Activated B cell treated with CpG ODN at 0.5 μM for 24 hours (primary cell): Measurements from ENCODE around the gene ADCY10. TPM values are rescaled to one million over a fixed set of nuclear protein-coding genes. Genes with fewer than 3 reads are reported as not detected.

Experiments
- ATAC-seq: fragments of 200-7000 bp; cut with Tn5 transposase; one replicate; pipeline ENCODE4 v1.10.0; 2021; ENCODE audit warnings: low read depth, mild to moderate bottlenecking, moderate library complexity
- CTCF ChIA-PET: fragments of 350-600 bp; sonication (Branson Sonifier 250); formaldehyde crosslinking; loops from one replicate; lab custom pipeline; 2021; ENCODE audit warnings: antibody characterized with exemption; lab: Charles Lee
- POLR2A ChIA-PET: fragments of 350-600 bp; sonication (Branson Sonifier 250); formaldehyde crosslinking; loops from one replicate; lab custom pipeline; 2021; ENCODE audit warnings: antibody characterized with exemption; lab: Charles Lee
- DNase-seq: peaks from one replicate; pipeline ENCODE4 v3.0.0; 2022
- H3K27ac Mint-ChIP-seq: one replicate; pipeline ENCODE4 v1.8.0; 2020; ENCODE audit warnings: mixed read lengths
- H3K27me3 Mint-ChIP-seq: one replicate; pipeline ENCODE4 v1.8.0; 2021; ENCODE audit warnings: mixed read lengths
- H3K36me3 Mint-ChIP-seq: one replicate; pipeline ENCODE4 v1.8.0; 2021; ENCODE audit warnings: low read depth, mixed read lengths
- H3K4me1 Mint-ChIP-seq: one replicate; pipeline ENCODE4 v1.8.0; 2021; ENCODE audit warnings: mixed read lengths
- H3K4me3 Mint-ChIP-seq: one replicate; pipeline ENCODE4 v1.8.0; 2020; ENCODE audit warnings: mild to moderate bottlenecking, mixed read lengths
- H3K9me3 Mint-ChIP-seq: one replicate; pipeline ENCODE4 v1.8.0; 2020; ENCODE audit warnings: mixed read lengths
- CTCF ChIP-seq: fragments of 200-600 bp; IDR thresholded peaks from one replicate; pipeline ENCODE4 v1.8.0; 2022; ENCODE audit warnings: antibody characterized with exemption, mild to moderate bottlenecking
- intact Hi-C: fragments of 100-400 bp; cut with micrococcal nuclease; formaldehyde crosslinking; loops from one replicate; pipeline ENCODE4 v1.15.1; 2024
- total RNA-seq: library from RNA; stranded (reverse); gene quantifications from 2 replicates; pipeline ENCODE4 v1.2.3, GENCODE V29; 2022

The ADCY10 gene
- total RNA-seq, 1 donor from 2014 or later, result 0.20 TPM

GRCh38 chr1:167912294-167912693 lies 1.6 kb downstream of the ADCY10 start:
- ChIA-PET POLR2A (no interaction called here), CTCF (no interaction called here)
- no peak for TF ChIP-seq CTCF
- Mint-ChIP-seq H3K27me3 (peaks cover 6% of the 10 kb centered on the region), H3K27ac (no peak overlapping the region), H3K4me1 (no peaks in the 10 kb centered on the region), H3K9me3 (peaks cover 11% of the 10 kb centered on the region), H3K36me3 (peaks cover 19% of the 10 kb centered on the region), H3K4me3 (no peak overlapping the region)
- ATAC-seq (no peak), DNase-seq (no peak)
- intact Hi-C loops, result no loop called here

- DNase-seq (no peak), ATAC-seq (no peak)
- TF ChIP-seq CTCF, result no peak
- Mint-ChIP-seq H3K36me3 (peaks cover 12% of the 10 kb centered on the region), H3K27ac (no peak overlapping the region), H3K9me3 (peaks cover 11% of the 10 kb centered on the region), H3K27me3 (peaks cover 6% of the 10 kb centered on the region), H3K4me3 (no peak overlapping the region), H3K4me1 (no peaks in the 10 kb centered on the region)
- ChIA-PET POLR2A (no interaction called here), CTCF (no interaction called here)
- intact Hi-C loops, result no loop called here
These were observed 2.5 kb downstream of the ADCY10 start for GRCh38 chr1:167911413-167911812.

- Mint-ChIP-seq H3K36me3 (peaks cover 3% of the 10 kb centered on the region), H3K9me3 (peaks cover 11% of the 10 kb centered on the region), H3K4me3 (no peak overlapping the region), H3K27me3 (peaks cover 6% of the 10 kb centered on the region), H3K4me1 (no peaks in the 10 kb centered on the region), H3K27ac (no peak overlapping the region)
- POLR2A ChIA-PET, result no interaction called here
- no peak for DNase-seq
- TF ChIP-seq CTCF, result no peak
- intact Hi-C loops, result no loop called here
- no peak for ATAC-seq
- CTCF ChIA-PET, result no interaction called here
These were observed 3.4 kb downstream of the ADCY10 start for GRCh38 chr1:167910530-167910929.

DNA sequence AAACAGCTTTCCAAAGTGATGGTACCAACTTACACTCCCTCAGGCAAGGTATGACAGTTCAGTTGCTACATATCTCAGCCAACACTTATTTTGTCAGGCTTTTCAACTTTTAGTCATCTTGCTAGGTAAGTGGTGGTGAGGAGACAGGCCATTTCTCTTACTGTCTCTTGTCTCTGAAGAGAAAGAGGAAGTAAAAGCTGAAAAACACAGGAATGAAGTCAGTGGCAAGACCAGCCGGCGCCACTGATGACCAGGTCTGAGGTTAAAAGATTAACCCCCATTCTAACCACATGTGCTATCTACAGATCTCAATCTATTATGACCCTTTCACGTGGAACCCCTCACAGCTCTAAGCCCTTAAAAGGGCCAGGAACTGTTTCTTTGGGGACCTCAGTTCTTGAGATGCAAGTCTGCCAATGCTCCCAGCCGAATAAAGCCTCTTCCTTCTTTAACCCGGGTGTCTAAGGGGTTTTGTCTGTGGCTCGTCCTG lies 4.2 kb downstream of the ADCY10 start:
- Mint-ChIP-seq H3K27me3 (peaks cover 6% of the 10 kb centered on the region), H3K36me3 (no peaks in the 10 kb centered on the region), H3K4me1 (no peaks in the 10 kb centered on the region), H3K27ac (no peak overlapping the region), H3K4me3 (no peak overlapping the region), H3K9me3 (peaks cover 11% of the 10 kb centered on the region)
- no peak for ATAC-seq
- CTCF ChIA-PET, result no interaction called here
- DNase-seq, result no peak
- TF ChIP-seq CTCF, result no peak
- POLR2A ChIA-PET, result no interaction called here
- intact Hi-C loops, result no loop called here

DNA sequence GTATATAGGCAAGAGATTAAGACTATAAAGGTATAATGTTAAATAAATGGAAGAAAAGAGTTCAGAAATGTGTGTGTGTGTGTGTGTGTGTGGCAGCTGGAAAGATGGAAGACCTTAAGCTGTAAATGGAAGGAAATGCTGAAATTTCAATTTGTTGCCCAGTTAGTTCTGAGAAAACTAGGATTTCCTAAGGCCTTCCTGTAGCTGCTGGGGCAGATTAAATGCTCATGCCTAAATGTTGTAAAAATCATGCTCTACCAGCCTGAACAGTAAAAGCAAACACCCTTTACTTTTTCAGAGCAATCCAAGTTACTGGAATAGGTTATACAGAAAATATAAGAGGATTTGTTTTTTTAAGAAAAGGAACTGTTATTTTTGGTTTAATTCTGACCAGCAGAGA lies 8.3 kb downstream of the ADCY10 start:
- Mint-ChIP-seq H3K27me3 (peaks cover 6% of the 10 kb centered on the region), H3K36me3 (no peaks in the 10 kb centered on the region), H3K4me3 (no peak overlapping the region), H3K9me3 (peaks cover 11% of the 10 kb centered on the region), H3K27ac (no peak overlapping the region), H3K4me1 (no peaks in the 10 kb centered on the region)
- no peak for TF ChIP-seq CTCF
- ATAC-seq (no peak), DNase-seq (no peak)
- CTCF ChIA-PET, result no interaction called here
- intact Hi-C loops, result no loop called here
- POLR2A ChIA-PET, result no interaction called here
